ENCODE results near the gene CNTN5. TPM values are rescaled to one million over a fixed set of nuclear protein-coding genes. Genes with fewer than 3 reads are reported as not detected.
A peak's percentile ranks its signal among the peaks of the same experiment; 100 is the strongest.

The CNTN5 gene
- polyA plus RNA-seq, 1 donor from 2014 or later = 1.1 TPM

GRCh38 chr11:99142237-99142636, 121.5 kb downstream of the CNTN5 start:
- TF ChIP-seq EP300 (conservative IDR thresholded peaks at IDR 0.05; ENCODE audit: poor library complexity, severe bottlenecking) (no peak), POLR2AphosphoS5 (IDR thresholded peaks at IDR 0.05) (no peak), RAD21 (conservative IDR thresholded peaks at IDR 0.05) (no peak), SMC3 (conservative IDR thresholded peaks at IDR 0.05; ENCODE audit: poor library complexity) (no peak), TAF1 (IDR thresholded peaks at IDR 0.05; ENCODE audit: low read depth) (no peak)
- TF ChIP-seq, protein P1, sequence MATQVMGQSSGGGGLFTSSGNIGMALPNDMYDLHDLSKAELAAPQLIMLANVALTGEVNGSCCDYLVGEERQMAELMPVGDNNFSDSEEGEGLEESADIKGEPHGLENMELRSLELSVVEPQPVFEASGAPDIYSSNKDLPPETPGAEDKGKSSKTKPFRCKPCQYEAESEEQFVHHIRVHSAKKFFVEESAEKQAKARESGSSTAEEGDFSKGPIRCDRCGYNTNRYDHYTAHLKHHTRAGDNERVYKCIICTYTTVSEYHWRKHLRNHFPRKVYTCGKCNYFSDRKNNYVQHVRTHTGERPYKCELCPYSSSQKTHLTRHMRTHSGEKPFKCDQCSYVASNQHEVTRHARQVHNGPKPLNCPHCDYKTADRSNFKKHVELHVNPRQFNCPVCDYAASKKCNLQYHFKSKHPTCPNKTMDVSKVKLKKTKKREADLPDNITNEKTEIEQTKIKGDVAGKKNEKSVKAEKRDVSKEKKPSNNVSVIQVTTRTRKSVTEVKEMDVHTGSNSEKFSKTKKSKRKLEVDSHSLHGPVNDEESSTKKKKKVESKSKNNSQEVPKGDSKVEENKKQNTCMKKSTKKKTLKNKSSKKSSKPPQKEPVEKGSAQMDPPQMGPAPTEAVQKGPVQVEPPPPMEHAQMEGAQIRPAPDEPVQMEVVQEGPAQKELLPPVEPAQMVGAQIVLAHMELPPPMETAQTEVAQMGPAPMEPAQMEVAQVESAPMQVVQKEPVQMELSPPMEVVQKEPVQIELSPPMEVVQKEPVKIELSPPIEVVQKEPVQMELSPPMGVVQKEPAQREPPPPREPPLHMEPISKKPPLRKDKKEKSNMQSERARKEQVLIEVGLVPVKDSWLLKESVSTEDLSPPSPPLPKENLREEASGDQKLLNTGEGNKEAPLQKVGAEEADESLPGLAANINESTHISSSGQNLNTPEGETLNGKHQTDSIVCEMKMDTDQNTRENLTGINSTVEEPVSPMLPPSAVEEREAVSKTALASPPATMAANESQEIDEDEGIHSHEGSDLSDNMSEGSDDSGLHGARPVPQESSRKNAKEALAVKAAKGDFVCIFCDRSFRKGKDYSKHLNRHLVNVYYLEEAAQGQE (IDR thresholded peaks at IDR 0.05; ENCODE audit: borderline replicate concordance) = no peak
- Histone ChIP-seq H3K36me3 (ENCODE audit: insufficient read depth, low read length) (no peaks in the 10 kb centered on the region), H3K4me3 (ENCODE audit: low read length) (no peak overlapping the region), H3K9me2 (ENCODE audit: insufficient read depth, low read length) (no peaks in the 10 kb centered on the region), H2AFZ (ENCODE audit: low read depth, low read length) (no peak overlapping the region), H3K9me3 (ENCODE audit: low read length) (no peaks in the 10 kb centered on the region), H3K27ac (ENCODE audit: low read length) (no peak overlapping the region), H4K20me1 (ENCODE audit: insufficient read depth) (no peaks in the 10 kb centered on the region), H3K27me3 (ENCODE audit: insufficient read depth, low read depth, low read length) (no peaks in the 10 kb centered on the region), H3K79me2 (replicated peaks; ENCODE audit: insufficient read depth, low read length) (no peaks in the 10 kb centered on the region), H3K4me2 (ENCODE audit: low read length) (no peak overlapping the region), H3F3A (ENCODE audit: insufficient read depth, low read length, poor library complexity, severe bottlenecking) (no peaks in the 10 kb centered on the region), H3K9ac (ENCODE audit: low read length) (no peak overlapping the region)

DNA sequence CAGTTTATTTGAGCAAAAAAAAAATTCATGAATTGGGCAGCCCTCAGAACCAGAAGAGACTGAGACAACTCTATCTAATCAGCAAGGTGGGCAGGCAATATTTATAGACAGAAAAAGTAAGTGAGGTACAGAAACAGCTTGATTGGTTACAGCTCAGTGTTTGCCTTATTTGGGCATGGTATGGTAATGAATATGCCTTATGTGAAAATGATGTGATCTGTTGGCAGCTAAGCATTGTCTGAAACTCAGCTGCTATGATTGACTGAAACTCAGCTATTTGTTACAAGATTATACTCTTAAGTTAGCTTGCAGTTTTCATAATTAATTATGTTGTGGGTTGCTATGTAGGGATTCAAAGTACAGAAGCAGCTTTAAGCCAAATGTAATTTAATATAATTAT, 127.6 kb downstream of the CNTN5 start:
- TF ChIP-seq EZH2 (IDR thresholded peaks at IDR 0.05; ENCODE audit: borderline replicate concordance, insufficient read depth, low read length, poor library complexity, severe bottlenecking) = no peak
- no peak for TF ChIP-seq CTCF (IDR thresholded peaks at IDR 0.05; ENCODE audit: poor library complexity, severe bottlenecking)
- TF ChIP-seq POLR2AphosphoS5 (IDR thresholded peaks at IDR 0.05) = peak; percentile 53
- peak; percentile 65 for TF ChIP-seq EP300 (conservative IDR thresholded peaks at IDR 0.05; ENCODE audit: poor library complexity, severe bottlenecking)
- TF ChIP-seq MXI1 (conservative IDR thresholded peaks at IDR 0.05; ENCODE audit: poor library complexity, severe bottlenecking) = no peak
- TF ChIP-seq RAD21 (conservative IDR thresholded peaks at IDR 0.05) = no peak
- TF ChIP-seq SMC3 (conservative IDR thresholded peaks at IDR 0.05; ENCODE audit: poor library complexity) = no peak
- TF ChIP-seq, protein P1 (IDR thresholded peaks at IDR 0.05; ENCODE audit: borderline replicate concordance) = no peak
- TF ChIP-seq TAF1 (IDR thresholded peaks at IDR 0.05; ENCODE audit: low read depth) = no peak
- H3F3A ChIP-seq (ENCODE audit: insufficient read depth, low read length, poor library complexity, severe bottlenecking) = no peaks in the 10 kb centered on the region
- H3K4me2 ChIP-seq (ENCODE audit: low read length) = no peak overlapping the region
- no peaks in the 10 kb centered on the region for H3K79me2 ChIP-seq (replicated peaks; ENCODE audit: insufficient read depth, low read length)
- no peaks in the 10 kb centered on the region for H3K9me3 ChIP-seq (ENCODE audit: low read length)
- peak overlapping the region; percentile 57 for H3K27ac ChIP-seq (ENCODE audit: low read length)
- no peaks in the 10 kb centered on the region for H3K9me2 ChIP-seq (ENCODE audit: insufficient read depth, low read length)
- H3K4me3 ChIP-seq (ENCODE audit: low read length) = no peak overlapping the region
- H3K27me3 ChIP-seq (ENCODE audit: insufficient read depth, low read depth, low read length) = no peaks in the 10 kb centered on the region
- no peak overlapping the region for H2AFZ ChIP-seq (ENCODE audit: low read depth, low read length)
- no peaks in the 10 kb centered on the region for H3K36me3 ChIP-seq (ENCODE audit: insufficient read depth, low read length)
- H3K9ac ChIP-seq (ENCODE audit: low read length) = no peak overlapping the region
- H4K20me1 ChIP-seq (ENCODE audit: insufficient read depth) = no peaks in the 10 kb centered on the region
